Measurements from ENCODE around the gene OAT.

DNA sequence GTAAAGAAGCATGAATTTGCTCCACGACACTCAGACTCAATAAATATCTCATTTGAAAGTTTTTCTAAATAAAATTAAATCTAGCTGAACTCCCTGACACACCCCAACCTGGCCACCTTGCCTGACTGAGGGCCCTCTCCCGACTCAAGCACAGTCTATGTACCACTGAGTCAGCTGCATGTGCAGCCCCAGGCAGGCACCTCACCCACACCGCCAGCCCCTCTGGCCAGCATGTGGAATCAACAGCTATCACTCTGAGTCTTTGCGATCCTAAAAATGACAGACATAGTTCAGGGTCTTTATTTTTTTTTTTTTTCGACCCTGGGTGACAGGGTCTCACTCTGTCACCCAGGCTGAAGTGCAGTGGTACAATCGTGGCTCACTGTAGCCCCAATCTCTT is 35.2 kb downstream of the OAT start:
- no peak for TF ChIP-seq CTCF (IDR thresholded peaks at IDR 0.05; ENCODE audit: low read length)
- TF ChIP-seq EZH2 (optimal IDR thresholded peaks at IDR 0.05; ENCODE audit: low read depth, low read length), result no peak

All from MM.1S (cell line).